ENCODE measurements around the gene ACTA2.

Gene ACTA2

GRCh38 chr10:88980800-88981199 is 28.2 kb upstream of the ACTA2 start:
- DNase-seq: no peak

- no peak for DNase-seq
These were observed 27.7 kb upstream of the ACTA2 start for GRCh38 chr10:88980247-88980646.

- DNase-seq: no peak
These were observed 27.0 kb upstream of the ACTA2 start for GRCh38 chr10:88979603-88980002.

- DNase-seq: no peak
These were observed 26.6 kb upstream of the ACTA2 start for GRCh38 chr10:88979153-88979562.

- no peak for DNase-seq
These were observed 25.9 kb upstream of the ACTA2 start for GRCh38 chr10:88978463-88978862.

- DNase-seq: no peak
These were observed 22.8 kb upstream of the ACTA2 start for GRCh38 chr10:88975377-88975720.

- DNase-seq: no peak
These were observed 22.1 kb upstream of the ACTA2 start for GRCh38 chr10:88974446-88975376.

- DNase-seq: no peak
These were observed 21.4 kb upstream of the ACTA2 start for GRCh38 chr10:88974012-88974411.

GRCh38 chr10:88971221-88972061 is 18.9 kb upstream of the ACTA2 start:
- no peak for DNase-seq

GRCh38 chr10:88968391-88968790 is 15.8 kb upstream of the ACTA2 start:
- no peak for DNase-seq

- no peak for DNase-seq
These were observed 14.2 kb upstream of the ACTA2 start for GRCh38 chr10:88966797-88967196.

- no peak for DNase-seq
These were observed 12.4 kb upstream of the ACTA2 start for GRCh38 chr10:88964869-88965415.

GRCh38 chr10:88964360-88964759 is 11.8 kb upstream of the ACTA2 start:
- DNase-seq: no peak

- no peak for DNase-seq
These were observed 10.7 kb upstream of the ACTA2 start for GRCh38 chr10:88963318-88963717.

GRCh38 chr10:88962336-88962735 is 9.8 kb upstream of the ACTA2 start:
- no peak for DNase-seq

GRCh38 chr10:88961266-88961665 is 8.7 kb upstream of the ACTA2 start:
- DNase-seq: no peak

GRCh38 chr10:88960802-88961201 is 8.2 kb upstream of the ACTA2 start:
- DNase-seq: no peak

GRCh38 chr10:88958721-88959120 is 6.1 kb upstream of the ACTA2 start:
- DNase-seq: no peak

GRCh38 chr10:88957381-88957780 is 4.8 kb upstream of the ACTA2 start:
- DNase-seq: no peak

- DNase-seq: no peak
These were observed 2.0 kb upstream of the ACTA2 start for GRCh38 chr10:88954458-88955083.

- DNase-seq: no peak
These were observed 1.1 kb upstream of the ACTA2 start for GRCh38 chr10:88953662-88954061.

GRCh38 chr10:88949912-88950837 is 2.4 kb downstream of the ACTA2 start:
- no peak for DNase-seq
